CD1c-positive myeloid dendritic cell (primary cell): Measurements from ENCODE around the gene INPP5A.

Source experiments
- DNase-seq: peaks from one replicate; pipeline ENCODE4 v3.0.0-alpha.2; 2016; ENCODE audit errors: extremely low spot score

Gene INPP5A

DNA sequence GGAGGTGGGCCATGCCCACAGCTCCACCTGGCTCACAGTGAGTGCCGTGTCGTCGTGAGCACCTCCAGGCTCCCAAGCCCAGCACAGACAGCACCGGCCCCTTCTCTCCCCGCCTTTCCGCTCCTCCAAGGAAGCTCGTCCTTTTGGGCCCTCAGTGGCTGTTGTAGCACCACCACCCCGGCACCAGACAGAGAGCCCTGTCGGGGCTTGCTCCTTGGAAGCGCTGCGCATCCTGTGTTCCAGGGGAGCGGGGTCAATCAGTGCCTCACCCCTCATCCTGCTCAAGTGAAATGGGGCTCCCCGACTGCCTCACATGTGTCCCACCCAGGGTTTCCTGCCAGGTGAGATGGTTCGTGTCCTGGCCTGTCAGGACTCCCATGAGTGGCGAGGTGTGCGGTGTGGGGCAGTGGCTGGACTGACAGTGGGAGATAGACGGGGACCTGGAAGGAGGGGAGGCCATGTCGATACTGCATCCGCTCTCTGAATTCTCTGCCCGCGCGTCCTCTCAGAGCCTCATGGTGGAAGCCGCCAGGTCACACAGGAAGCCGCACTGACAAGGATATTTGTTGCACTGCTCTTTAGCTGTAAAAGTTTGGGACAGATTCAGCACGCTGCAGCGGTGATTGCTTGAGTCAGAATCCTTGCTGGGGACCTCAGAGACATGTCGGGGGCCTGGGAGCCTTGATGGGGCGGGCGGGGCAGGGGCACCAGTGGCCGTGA, 107.1 kb downstream of the INPP5A start:
- DNase-seq = no peak

DNA sequence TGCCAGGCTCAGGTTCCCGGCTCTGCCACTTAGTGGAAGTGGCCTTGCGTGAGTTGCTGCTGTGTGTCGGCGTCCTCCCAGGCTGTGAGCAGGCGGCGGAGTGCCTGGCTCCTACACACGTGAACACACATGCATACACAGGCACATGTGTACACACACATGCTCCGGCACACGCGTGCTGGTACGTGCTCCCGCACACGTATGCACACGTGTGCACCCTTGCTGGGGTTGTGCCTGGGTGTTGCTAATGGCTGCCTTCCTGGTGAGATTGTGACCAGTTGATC, 107.6 kb downstream of the INPP5A start:
- DNase-seq = no peak

DNA sequence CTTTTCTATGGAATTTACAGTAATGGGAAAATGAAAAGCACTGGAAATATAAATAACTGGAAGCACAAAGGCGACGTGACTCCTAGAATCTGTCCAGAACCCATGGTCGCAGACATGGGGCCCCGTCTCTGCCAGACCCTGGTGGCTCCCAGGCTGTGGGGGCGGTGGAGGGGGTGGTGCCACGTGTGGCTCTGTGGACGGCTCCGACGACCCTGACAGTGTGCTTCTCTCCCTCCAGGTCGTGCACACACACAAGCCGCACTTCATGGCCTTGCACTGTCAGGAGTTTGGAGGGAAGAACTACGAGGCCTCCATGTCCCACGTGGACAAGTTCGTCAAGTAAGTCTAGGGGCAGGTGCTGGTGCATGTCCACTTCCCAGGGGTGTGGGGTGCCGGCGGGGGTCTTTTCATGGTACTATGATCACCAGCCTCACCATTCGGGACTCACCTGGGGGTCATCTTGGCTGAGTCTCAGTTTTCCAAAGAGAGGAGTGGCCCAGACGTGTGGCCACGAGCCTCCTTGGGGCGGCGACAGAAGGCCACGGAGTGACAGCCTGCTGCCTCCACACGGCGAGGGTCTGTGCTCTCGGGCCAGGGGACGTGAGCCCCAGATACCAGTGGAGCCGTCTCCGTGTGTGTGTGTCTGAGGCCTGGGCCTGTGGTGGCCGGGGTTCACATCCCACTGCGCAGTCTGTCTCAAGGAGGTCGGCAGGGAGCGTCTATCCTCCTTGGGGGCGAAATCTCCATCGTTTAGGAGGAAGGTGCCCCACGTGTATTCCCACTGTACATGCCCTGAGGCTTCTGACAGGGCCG, 108.2 kb downstream of the INPP5A start:
- DNase-seq = no peak

DNA sequence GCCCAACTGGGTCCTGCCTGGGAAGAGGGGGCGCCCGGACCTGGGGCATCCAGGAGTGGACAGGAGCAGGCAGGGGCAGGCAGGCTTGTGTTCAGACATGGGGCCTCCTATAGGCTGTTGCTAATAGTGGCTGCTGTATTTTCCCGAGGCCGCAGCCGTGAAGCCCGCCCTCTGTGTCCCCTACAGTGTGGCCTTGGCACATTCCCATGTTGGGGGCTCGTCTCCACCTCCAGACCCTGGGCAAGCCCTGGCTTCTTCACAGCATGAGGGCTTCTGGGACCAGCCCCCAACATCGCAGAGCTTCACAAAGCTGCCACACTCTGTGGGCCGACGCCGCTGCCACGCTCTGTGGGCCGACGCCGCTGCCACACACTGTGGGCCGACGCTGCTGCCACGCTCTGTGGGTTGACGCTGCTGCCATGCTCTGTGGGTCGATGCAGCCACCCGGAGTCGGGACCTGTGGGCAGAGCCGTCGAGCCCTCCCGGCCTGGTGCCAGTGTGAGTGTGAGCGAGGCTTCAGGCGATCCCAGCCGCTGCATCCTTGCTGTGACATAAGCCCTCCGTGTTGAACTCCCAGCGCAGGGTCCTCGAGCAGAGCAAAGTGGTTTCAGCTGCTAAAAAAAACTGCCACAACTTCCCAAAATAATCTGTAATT, 109.0 kb downstream of the INPP5A start:
- no peak for DNase-seq

DNA sequence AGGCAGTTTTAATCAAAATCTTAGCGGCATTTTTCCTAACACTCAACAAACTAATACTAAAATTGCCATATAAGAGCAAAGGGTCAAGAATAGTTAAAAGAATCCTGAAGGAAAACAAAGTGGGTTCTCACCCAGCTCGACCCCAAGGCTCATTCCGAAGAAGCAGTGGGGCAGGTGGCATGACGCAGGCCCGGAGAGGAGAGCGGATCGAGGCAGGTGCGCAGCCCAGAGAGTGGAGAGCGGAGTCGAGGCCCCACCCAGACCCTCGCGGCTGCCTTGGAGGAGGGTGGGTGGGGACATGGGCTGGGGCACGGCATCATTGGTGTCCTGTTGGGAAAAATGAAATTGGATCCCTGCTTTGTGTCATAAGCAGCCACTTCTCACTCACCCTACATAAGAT, 109.8 kb downstream of the INPP5A start:
- DNase-seq = no peak

DNA sequence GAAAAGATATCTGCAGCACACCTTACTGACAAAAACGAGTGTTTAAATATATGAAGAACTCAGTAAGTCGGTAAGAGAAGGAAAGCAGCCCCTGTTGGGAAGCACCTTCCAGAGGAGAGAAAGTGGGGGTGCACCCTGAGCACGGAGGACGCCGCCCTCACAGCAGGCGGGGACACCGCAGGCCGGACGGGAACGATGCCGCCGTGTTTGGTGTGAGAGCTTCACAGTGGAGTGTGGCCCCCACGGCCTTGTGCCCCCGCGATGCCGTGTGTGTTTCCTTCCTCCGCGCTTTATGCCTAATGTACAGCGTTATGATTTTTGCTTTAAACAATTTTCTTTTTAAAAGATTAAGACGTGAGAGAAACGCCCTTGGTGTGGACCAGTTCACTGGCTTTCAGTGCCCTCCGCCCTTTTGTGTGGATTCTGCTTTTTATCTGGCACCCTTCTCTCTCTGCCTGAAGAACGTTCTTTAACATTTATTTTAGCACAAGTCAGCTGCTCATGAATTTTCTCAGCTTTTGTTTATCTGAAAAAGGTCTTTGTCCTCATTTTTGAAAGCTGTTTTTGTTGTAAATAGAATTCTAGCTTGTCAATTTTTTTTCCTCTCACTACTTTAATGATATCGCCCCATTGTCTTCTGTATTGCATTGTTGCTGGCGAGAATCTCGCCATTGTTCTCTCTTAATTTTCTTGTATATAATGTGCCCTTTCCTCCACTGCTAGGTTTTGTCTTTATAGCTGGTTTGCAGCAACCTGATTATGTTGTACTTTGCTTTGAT, 110.7 kb downstream of the INPP5A start:
- no peak for DNase-seq

DNA sequence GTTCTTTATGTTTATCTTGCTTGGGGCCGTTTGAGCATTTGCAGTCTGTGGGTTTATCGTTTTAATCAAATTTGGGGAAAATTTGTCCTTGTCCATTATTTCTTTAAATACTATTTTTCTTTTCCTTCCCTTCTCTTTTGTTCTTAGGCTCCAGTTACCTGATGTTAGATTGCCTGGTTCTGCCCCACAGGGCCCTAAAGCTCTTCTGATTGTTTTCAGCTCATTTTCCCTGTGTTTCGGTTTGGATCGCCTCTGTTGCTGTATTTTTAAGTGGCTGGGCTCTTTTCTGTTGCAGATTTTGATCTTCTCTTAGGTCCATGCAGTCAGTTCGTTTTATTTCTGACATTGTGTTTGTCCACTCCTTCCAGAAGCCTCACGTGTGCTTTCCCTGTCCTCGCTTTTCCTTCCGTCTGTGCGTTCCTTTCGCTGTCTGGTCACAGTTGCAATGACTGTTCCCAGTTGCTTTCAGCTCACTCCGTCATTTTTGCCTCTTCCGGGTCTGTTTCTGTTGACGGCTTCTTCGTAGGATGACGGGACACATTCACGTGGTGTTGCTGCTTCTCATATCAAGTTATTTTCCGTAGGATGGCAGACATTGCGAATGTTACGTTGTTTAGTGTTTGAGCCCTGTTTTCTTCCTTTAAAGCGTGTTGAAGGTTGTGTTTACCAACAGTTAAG, 111.4 kb downstream of the INPP5A start:
- no peak for DNase-seq

DNA sequence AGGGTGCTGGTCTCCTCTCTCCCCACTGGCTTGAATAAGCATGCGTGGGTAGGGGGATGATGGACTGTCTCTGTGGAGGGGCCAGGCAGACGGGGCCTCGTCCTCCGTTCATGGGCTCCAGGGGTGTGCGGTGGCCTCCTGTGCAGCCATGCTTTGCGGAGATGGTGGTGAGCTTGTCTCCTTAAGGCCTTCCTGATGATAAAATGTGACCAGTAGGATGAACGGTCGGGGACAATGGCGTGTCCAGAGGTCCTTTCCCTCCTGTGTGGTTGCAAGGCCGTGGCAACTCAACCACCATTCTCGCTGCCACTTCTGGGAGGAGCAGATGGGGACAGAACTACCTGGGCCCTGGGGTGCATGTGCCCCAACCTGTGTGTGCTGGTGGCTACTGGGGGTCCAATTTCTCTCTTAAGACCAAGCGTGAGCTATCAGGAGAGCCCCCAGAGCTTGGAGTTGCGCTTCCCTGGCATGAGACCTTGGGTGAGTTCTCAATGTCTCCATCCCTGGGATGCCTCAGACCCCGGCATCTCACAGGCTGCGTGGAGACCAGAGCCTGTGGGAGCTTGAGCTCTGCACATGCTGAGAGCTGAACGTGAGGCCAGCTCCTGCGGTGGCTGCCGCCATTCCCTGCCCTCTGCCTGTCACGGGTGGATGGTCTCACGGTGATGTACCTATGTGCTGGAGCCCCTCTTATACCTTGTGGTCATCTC, 112.2 kb downstream of the INPP5A start:
- no peak for DNase-seq

DNA sequence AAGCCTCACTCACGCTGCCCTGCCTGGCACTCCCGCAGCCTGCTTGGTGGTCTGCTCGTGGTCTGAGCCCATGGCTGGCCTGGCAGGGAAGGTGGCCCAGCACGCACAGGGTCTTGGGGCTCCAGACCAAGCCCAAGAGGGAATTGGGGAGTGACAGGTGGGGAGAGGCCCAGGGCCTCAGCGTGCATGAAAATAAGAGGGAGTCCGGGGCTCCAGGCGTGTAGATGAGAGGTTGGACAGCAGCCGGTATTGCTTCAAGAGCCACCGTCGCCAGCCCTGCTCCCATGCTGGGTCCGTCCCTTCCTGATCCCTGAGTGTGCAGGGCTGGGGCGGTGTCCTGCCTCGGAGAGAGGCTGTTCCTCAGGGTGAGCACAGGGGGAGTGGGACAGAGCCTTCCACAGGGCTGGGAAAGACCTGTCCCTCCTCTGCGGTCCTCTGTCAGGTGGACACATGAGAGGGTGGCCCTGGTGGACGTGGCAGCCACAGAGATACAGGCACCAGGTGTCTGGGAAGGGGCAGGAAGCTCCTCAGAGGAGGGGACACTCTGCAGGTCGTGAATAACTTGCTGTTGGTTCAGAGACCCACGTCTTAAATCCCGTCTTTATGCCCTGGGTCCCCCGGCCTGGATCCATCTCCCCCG, 113.1 kb downstream of the INPP5A start:
- DNase-seq = no peak

DNA sequence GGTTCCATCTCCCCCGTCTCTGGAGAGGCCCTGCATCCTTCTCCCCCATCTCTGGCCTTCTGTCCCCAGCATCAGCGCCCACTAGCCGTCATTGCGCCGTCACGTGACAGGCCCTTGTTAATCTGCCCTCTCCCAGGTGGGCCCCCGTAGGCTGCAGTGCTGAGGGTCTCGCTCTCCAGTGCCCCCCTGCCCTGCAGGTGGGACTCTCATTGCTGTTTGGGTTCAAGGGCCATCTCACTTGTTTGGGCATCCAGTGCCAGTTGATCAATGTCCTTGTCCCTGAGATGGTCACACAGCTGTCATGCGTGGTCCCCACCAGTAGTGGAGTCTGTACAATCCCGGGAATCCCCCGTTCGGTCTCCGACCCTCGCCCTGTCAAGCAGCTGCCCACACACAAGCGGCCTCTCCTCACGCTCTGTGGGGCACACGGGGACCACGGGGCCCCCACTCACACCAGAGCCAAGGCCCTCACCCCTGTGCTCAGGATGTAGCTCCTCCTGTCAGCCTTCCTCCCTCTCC, 114.0 kb downstream of the INPP5A start:
- DNase-seq = no peak

DNA sequence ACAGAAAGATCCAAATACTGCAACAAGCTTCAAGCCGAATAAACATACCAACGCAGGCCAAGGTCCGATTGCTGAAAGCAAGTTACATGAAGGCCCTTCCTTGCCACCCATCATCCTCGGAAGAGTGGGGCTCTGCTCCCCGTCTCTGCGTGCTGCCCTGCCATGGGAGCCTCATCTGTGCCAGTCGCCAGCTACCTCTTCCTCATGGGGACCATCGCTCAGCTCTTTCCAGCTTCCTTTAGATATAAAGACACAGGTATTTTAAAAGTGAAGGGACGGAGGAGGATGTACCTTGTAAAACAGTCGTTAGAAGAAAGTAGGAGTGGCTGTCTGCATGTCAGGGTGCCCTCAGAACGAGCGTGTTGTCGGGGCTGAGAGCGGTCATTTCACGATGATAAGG, 114.9 kb downstream of the INPP5A start:
- no peak for DNase-seq

DNA sequence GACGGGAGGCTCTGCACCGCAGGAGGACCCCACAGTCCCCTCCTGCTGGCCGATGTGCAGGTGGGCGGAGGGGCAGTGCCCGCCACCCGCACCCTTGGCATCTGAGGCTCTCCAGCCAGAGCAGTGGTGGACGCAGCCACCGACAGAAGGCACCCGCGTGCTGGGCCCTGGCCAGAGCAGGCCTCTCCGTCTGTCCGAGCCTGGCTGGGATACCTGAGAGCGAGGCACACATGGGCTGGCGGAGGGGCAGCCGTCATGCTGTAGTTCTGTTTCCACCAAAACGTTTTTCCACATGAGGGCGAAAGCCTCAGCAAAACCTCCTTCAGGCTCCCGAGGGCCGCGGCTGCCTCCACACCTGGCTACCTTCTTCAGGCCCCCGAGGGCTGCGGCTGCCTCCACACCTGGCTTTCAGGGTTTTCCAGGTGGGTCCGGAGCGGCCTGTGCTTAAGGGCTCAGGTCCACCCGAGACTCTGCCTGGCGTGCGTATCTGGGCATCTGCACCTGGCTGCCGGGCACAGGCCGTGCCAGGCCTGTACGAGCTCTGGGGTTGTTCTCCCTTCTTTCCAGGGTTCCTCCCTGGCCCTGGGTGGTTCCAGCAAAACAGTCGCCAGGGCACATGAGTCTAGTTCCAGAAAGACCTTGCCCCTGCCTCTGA, 115.5 kb downstream of the INPP5A start:
- no peak for DNase-seq

DNA sequence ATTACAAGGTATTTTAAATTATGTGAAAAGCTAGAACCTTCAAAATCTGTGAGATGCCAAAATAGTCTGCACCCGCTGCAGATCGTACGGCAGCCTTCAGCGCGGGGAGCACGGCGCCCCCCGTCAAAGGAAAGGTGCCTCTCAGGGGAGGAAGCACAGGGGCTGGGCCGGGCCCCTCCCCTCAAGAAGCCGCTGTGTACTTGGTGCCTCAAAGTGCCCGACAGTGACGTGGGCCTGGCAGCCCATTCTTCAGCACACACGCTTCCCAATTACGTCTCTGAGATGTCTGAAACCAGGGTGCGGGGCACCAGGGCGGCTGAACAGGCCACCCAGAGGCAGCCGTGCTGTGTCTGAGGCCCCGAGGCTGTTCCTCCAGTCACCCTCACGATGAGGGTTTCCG, 116.1 kb downstream of the INPP5A start:
- DNase-seq = no peak

DNA sequence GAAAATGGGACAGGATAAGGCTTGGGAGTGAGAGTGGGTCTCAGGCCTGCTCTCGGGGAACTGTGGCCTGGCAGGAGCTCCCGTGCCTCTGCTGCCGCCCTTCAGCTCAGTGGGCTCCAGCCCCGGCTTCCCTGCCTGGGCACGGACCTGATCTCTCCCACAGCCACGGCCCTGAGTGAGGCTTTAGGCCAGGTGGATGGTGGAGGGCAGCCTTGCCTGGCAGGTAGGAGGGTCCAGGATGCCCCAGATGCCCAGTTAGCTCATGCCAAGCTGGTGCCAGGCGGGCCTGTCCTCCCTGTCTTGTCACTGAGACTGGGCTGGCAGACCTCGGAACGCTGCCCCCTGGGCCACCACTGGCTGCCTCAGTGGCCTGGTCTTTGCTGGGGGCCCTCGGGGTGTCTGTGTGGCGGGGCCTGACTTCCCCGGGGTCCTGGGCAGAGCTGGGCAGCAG, 116.6 kb downstream of the INPP5A start:
- no peak for DNase-seq

DNA sequence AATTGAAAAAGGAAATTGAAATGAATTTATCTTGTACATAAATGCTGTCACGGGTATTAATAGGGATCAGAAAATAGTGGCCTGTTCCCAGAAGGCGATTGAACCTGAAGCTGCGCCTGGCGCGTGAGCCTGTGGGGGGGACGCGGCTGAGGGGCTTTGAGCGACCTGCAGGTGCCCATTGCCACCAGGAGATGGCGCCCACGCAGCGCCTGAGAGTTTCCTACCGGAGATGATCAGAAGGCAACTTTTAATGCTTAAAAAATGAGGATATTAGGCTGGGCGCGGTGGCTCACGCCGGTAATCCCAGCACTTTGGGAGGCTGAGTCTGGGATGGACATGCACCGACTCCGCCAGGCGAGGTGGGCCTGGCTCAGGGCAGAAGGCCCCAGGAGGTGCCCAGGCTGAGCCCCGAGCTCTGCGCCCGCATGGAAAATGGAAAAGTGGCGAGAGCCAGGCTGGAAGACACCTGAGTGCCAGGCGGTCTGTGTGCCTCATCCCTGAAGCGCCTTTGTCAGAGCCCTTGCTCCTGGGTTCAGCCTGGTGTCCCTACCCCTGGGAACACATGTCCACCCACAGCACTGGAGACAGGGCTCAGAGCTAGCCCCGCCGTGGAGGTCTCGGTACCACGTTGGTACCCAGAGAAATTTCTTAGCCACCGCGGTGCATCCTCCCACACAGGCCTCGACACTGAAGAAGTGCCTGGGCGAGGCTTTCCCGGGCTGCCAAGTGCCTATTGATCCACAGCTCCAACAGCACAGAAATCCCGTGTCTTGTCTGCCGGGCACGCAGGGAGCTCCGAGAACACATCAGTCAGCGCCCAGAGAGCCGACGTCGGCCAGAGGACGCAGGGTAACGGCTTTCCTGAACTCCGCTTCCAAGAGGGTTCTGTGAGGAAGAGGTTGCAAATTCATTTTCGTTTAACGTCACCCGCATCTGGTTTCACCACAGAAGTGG, 117.4 kb downstream of the INPP5A start:
- DNase-seq = peak; percentile 69

DNA sequence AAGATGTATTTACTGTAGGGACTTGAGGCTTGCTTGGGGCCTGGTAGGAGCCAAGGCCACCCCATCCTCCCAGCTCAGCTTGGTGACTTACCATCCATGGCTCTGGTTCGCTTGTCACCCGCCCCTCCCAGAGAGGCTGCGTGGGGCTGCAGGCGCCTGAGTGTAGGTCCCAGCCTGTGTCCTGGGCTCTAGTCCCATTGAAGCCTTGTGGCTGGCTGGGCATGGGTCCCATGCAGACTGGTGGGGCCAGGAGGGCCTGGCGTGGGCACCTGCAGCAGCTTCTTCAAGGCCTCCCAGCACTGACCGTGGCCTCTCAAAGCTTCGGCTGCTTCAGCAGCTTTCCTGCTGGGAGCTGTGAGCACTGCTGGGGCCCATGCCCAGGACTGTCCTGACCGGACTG, 118.1 kb downstream of the INPP5A start:
- DNase-seq = no peak

DNA sequence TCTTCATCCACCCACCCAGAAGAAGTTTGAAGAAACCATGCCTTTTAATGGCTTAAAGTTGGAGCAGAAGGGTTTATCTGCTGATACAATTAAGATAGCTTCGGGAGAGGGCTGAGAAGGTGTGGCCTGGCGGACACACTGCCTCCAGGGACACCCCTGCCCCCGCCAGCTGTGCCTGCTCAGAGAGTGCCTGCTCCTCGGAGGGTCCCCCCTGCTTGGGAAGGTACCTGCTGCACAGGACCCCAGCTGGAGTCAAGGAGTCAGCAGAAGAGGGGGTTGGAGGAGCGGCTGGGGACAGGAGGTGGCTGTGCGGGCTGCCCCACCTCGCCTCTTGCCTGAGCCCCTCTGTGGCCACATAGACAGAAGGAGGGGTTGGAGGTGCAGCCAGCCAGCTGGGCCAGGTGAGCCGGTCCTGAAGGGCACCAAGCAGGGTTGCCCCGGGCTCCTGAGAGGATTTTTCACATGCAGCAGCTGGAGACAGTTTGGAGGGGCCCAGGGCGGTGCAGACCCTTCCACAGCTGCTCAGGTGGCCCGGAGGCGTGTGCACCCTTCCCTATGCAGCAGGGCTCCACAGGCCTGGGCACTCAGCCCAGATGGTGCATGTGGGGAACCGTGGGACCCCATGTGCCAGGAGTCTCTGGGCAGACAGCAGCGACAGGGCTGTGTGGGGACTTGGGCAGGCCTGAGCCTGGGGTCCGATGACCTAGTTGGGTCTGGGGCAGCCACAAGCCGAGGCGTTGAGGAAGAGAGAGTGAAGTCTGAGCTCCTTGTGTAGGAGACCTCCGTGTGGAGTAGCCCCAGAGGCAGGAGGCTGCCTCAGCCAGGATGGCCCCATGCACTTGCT, 118.9 kb downstream of the INPP5A start:
- no peak for DNase-seq
